DMS153 treated with DMSO at 0.1 percent for 48 hours (cell line): ENCODE data around the gene PHF12.

Experiments used
- DNase-seq: peaks from one replicate; lab custom pipeline; 2025; ENCODE audit not compliant: unreplicated experiment; lab: John Stamatoyannopoulos, UW

The PHF12 gene

DNA sequence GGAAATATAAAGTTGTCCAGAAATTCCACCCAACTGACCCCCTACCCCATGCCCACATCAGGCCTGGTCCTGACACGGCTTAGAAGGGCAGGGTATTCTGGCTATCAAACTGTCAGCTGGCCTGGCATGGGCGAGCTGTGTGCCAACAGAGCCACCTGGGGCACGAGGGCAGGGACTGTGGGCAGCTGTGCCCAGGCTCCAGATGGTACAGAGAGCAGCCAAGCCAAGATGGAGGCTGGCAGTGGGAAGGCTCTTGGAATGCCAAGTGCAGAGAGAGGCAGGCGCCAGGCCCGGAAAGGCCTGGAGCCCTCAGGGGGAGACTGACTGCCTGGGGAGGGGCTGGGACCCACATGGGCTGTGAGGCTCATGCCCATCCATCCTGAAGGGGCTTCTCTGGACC, 24.3 kb upstream of the PHF12 start:
- DNase-seq, result no peak

DNA sequence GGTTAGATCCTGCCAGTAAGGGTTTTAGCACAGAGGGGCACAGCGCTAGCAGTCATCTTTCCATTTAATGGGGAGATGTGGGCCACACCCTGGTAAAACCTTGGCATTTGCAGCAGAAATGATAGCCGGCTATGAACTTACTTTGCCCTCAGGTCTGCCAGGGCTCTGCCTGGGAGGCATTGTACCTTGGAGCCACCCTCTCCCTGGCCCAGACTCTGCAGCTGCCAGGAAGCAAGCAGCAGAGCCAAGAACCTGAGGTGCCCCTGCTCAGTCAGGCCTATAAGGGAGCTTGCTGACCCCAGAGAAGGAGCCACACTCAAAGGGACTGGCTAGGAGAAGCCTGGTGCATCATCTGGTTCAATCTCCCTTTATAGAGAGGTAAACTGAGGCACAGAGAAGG, 23.7 kb upstream of the PHF12 start:
- DNase-seq, result no peak

DNA sequence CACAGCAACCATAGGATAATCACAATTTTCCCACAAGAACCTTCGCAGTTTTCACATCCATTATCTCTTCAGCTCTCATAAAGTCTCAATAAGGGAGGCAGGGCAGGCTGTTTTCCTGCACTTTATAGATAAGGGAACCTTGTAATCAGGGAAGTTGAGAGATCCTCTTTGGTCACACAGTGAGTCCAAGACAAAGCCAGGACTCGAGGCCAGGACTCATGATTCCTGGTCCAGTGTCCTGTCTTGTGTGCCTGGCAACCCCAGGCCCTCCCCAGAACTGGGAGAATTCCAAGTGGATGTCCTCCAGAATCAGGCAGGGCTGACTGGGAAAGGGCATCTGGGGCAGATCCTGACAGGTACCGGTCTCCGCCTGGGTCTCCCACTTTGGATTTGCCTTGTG, 23.1 kb upstream of the PHF12 start:
- DNase-seq, result no peak

DNA sequence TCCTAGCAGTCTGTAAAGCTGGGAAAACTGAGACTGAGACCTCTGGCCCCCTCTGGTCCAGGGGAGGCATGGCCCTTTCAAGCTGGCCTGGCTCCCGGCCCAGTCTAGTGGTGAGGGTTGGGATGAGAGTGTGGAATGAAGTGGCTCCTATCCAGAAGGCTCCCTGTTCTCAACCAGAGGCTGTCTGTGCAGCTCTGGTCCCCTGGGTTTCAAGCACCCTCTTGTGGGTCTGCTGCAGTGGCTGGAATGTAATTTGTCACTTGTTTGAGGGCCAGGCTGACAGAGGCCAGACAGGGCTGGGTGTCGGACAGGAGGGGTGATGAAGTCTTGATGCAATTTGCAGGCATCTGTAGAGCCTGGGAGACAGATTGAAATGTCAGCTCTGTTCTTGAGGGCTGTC, 22.1 kb upstream of the PHF12 start:
- DNase-seq, result peak; percentile 15

DNA sequence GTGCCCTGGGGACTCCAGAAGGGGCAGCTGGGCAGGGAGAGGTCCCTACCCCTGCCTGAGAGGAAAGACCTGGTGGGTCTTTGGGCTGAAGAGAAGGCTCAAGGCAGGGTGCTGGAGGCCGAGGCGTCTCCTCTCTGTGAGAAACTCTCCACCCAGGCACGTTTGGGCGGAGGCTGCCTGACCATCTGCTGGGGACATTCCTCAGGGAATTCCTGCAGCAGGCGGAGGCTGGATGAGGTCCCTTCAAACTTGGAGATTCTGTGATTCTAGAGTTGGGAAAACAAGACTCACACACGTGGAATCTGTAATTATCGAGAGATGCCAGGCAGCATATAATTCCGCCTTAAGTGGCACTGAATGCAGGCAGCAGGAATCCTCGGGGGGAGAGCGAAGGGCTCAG, 21.1 kb upstream of the PHF12 start:
- DNase-seq, result no peak

DNA sequence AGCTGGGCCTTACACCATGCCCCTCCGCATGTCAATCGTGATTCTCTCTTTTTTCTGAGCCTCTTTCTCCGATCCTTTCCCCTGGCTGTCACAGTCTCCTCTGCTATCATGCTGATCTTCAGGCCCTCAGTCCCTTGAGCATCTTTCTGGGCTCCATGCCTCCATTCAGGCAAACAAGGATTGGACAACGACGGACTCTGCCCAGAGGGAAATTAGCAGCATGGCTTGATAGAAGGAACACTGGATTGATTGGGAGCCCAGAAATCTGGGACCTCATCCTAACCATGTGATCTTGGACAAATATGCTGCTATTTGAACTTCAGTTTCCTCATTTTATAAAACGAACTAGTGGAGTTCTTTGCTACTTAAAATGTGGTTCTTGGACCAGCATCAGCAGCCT, 19.6 kb upstream of the PHF12 start:
- DNase-seq, result no peak

DNA sequence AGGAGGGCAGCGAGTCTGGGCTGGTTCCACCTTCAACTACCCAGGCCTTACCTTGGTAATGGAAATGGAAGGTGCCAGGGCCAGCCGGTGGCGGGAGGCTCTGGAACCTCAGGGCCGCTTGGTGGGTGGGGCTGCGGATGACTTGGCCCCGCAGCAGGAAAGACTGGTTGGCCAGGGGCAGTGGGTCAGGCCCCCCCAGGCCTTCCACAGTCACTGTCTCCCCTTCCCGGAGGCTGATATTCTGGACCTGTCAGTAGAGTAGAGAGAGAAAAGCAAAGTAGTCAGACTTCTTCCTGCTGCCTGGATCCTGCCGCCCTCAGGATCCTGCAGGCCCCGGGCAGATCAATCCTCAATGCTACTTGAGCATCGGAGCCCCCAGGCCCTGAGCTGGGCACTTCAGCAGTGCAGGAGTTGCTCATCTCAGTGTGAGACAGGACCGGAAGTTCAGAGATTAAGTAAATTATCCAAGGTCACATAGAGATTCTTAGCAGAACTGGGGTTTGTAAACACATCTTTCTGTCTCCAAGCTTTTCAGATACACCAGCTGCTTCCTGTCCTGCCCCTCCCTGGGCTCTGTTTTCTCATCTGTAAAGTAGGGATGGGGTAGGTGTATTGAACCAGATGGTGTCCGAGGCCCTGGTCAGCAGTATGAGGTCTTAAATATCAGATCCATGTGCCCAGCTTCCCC, 18.5 kb upstream of the PHF12 start:
- no peak for DNase-seq

DNA sequence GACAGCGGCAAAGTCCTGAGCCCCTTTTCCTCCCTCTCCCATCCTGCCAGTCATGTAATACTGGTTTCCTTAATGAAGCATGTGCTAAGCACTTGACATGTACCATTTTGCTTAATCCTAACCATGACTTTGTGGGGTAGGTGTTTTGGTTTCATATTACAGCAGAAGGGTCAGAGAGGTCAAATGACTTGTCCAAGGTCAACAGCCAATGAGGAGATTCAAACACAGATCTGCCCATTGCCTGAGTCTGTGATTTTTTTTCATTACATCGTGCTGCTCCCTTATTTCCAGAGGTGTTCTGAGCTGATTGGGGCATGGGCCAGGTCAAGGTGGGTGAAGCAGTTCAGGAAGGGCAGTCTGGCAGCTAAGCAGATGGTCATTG, 17.6 kb upstream of the PHF12 start:
- DNase-seq, result no peak

DNA sequence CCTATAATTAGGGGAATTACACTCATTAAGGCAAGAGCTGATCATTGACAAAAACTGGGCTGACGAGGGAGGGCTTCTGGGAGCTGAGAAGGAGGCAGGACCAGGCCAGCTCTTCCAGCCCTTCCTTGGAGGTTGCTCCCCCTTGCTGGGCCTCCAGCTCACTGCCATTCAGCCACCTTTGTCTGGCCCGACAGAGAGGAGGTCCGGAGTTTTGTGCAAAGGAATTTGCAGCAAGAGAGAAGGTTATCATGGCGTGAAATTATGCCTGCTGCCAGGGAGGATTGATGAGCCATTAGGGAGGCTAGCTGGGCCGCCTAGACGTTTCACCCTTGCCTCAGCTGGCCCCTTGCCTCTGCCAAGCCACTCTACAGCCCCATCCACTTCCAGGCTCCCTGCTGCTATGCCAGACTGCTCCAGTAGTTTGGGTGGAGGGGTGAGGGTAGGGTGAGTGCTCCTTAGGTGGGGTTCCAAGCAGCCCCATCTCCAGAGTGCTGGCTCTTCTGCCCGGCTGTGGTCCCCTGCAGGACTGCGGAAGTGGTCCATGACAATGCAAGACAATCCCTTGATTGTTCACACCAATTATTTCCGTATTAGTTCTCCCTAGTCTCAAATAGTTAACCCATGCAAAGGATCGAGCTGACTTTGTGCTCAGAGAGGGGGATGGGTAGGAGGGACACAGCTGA, 17.1 kb upstream of the PHF12 start:
- DNase-seq, result no peak

DNA sequence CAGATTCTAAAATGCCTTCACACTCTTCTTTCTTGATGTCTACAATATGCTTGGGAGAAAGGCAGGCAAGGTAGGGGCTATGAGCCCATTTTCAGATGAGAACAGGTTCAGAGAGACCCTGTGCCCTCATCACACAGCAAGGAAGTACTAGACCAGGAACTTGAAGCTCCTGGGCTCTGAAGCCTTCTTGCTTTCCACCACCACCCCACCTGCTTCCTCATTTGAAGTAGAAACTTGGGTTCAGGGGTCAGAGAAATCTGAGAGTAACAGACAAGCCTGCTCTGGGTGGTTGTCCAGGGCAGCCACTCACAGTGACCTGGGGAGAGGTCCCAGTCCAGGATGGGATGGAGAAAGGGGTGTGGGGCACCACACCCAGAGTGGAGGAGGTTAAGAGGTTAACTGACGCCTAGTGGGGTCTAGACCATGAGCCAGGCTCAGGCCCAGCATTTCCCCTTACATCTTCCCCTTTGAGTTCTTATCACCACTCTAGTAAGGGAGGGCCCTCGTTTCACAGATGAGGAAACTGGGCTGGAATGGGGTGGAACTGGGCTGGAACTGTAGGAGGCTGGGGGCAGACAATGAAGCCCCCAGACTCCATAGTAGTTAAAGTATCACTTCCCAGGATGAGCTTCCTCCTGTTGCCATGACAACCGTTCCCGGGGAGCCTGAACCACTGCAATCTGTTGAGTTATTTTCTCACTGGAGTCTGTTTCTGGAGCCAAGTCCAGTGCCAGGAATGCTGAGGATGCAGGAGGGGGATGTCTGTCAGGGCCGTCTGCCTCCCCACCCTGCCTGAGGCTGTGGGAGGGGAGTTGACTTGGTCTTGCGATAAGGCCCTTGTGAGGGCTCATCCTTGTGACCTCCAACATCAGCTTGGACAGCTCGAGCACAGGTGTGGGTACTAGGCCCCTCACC, 16.2 kb upstream of the PHF12 start:
- DNase-seq, result no peak

DNA sequence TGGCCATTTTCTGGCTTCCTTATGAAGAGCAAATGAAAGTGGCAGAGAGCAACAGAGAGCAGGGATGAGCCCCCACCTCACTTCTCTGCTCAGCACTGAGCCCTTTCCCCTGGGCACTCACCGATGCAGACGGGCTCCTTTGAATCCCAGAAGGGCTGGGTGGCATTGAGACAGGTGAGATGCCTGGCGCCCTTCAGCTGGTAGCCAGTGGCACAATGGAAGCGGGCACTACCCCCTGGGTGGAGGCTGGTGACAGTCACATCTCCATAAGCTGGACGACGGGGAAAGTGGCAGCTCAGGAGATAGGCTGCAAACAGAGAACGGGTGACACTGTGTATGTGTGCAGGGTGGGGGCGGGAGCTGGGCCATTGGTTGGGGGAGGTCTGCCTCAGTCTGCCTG, 12.5 kb upstream of the PHF12 start:
- DNase-seq, result no peak

DNA sequence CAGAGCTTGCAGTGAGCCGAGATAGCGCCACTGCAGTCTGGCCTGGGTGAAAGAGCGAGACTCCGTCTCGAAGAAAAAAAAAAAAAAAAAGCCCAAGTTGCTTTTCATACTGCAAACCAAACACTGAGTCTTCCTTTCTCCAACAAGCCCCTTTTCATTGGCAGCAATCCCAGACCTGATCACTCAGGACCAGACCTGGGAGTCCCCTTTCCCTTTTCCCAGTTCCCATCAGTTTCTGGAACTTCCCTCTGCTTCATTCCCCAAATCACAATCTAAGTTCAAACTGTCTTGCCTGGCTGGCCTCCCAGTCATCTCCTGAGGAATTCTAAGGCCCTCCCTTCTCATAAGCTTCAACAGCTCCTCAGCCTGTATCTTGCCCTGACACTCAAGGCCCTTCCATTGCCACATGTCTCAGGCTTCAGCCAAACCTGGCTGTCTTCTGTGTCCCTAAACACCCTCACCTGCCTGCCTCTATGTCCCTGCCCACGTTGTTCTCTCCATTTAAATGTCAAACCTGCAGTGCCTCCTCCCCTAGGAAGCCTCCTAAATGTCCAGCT, 11.8 kb upstream of the PHF12 start:
- DNase-seq, result no peak

DNA sequence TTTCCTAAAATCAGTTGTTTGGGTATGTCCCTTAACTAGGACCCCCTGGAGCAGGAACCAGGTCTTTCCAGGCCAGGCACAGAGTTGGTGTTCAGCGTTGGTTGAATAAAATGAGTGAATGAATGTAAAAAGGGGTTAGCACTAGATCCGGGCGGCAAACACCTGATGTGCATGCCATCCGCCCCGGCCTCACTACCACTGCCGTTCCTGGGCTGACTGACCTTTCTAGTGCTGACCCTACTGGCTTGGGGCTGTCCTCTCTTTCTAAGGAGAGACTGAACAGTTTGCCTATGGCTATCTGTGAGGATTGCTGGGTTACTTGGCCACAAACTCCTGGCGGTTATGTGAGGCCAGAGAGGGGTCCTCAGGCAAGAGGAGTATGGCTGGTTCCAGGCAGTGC, 10.1 kb upstream of the PHF12 start:
- no peak for DNase-seq

DNA sequence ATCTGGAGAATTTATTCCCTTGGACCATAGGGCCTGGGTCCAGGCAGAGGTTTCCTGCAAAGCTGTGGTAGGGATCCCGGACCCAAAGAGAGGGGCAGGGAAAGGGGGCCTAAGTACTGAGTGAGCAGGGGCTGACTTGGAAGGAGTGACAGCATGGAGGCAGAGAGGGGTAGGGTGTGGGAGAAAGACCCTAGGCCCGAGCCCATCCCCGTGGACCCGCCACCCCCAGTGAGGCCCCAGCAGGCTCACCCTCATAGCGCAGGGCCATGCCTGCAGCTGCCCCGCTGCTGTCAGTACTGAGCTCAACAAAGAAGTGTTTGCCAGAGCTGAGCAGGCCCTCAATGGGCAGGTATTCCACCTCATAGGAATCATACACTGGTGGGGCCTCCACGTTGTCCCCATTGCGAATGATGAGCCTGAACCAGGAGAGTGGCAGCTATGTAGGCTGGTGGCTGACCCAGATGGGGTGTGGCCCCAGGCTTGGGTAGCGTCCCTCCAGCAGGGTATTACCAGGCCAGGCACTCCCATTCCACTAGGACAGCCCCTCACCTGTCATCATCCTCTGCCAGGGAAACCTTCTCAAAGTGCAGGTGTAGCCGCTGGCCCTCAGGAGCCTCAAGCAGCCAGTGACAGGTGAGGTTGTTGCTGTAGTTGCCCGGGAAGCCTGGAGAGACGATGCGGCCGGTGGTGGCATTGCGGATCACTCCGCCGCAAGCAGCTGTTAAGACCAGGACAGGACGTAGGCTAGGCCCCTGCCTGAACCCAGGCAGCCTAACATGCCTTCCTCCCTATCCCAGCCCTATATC, 9.1 kb upstream of the PHF12 start:
- no peak for DNase-seq

DNA sequence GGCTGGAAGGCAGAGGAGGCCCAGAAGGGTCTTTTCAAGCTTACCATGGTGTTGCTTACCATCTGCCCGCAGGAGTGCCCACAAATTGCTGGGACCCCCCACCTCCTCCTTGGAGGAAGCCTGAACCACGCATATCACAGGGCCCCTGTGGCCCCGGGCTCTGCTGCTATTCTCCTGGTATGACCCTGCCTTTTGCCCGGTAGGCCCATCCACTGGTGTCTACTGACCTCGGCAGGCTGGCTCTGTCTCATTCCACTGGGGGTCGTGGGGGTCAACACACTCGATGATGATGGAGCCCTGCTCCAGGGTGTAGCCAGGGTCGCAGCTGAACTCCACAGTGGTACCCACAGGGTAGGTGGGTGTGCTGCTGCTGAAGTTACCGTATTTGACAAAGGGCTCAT, 8.2 kb upstream of the PHF12 start:
- no peak for DNase-seq

DNA sequence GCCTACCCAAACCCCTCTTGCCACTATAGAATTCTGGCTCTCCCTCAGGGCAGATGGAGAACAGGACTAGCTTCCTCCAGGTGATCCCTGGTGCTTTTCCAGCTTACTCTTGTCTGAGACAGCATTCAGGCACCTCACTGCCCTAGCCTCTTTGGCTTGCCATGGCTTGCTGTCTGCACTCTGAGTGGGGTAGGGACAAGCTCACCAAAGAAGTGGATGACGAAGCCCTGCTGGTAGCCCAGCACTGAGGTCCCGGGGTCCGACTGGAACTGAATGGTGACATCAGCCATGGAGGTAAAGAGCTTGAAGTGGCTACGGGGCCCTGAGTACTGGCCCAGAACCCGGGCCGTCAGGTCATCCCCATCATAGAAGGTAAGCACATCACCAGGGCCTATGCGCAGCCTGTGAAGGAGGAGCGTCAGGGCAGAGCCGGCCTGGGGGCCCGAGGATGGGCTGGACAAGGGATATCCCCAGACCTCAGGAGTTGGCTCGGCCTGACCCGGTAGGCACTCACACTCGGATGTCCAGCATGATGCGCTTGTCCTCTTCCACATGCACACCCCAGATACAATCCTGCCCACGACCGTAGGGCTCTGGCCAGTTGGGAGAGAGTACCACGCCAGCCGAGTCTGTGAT, 7.6 kb upstream of the PHF12 start:
- no peak for DNase-seq

DNA sequence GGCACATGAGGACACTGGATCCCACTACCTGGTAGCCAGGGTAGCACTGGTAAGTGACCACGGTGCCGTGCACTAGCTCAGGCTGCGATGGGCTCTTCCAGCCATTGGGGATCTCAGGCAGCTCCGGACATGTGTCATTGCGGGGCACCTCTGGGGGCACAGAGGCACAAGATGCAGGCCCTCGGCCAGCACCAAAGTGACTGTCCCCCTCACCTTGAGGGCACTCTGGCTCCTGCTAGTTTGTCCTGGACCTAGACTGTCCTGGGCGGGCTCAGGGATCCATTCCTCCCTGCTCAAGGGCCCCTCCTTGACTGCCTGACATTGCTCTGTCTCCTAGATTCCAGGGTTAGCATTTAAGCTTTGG, 6.7 kb upstream of the PHF12 start:
- DNase-seq, result no peak

DNA sequence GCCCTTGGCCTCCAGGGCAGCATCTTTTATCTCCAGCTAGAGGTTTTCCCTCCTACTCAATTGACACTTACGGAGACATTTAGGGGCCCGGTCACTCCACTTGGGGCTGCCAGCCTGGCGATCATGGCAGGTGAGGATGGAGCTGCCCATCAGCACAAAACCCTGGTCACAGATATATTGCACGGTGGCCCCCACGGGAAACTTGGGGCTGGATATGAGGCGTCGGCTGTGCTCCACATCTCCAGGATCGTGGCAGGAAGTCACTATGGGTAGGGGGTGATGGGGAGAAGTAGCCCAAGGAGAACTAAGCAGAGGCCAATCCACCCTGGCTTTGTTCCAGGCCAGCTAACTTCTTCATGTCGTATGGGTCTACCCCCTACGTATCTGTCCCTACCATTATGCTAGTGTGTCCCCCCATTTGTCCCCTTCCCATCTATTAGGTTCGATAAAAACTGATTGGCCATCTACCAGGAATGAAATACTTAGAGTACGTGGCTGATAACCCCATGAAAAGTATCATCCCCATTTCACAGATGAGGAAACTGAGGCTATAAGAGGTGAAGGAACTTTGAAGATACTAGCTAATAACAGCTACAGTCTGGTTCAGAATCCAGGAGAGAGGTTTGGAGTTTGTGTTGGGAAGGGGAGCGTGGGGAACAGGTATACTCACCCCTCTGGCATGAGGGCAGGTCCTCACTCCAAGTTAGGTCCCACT, 6.1 kb upstream of the PHF12 start:
- DNase-seq, result no peak

DNA sequence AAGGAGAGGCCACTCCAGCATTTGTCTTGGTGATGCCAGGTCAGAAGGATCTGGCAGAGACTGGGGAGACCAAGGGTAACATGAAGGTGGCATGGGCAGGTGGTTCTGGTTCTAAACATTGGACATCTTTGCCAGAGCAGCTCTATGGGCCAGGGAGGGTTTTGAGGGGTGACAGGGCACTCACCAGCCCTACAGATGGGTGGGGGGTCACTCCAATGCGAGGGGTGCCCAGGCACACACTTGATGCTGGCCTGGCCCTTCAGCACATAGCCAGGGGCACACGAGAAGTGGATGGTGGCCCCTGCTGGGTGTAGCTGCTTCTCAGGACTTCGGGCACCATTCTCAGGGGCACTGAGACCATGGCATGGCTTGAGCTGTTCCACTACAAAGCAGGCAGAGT, 5.5 kb upstream of the PHF12 start:
- no peak for DNase-seq

DNA sequence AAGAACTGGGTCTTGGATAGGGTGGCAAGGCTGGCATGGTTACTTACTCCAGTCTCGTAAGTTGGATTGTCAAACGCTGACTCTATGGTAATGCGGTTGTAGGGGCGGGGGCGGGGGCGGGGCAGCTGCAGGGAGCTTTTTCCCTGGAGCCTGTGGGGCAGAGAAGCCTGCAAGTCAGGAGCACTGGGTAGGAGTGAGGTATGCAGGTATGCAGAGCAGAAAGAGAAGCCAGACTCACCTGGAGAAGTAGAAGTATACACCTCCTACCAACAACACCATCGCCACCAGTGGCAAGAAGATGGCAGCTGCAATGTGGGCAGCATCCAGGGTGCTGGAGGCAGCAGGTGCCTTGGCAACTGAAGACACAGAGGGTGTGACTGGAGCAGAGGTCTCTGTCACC, 4.8 kb upstream of the PHF12 start:
- no peak for DNase-seq
